Measurements from ENCODE around the gene POLE4. TPM values are rescaled to one million over a fixed set of nuclear protein-coding genes. Genes with fewer than 3 reads are reported as not detected.

Gene POLE4
- total RNA-seq, result 25.9 TPM

GRCh38 chr2:74958274-74959105 is at the start of gene POLE4:
Gene POLE4, plus strand, starts transcription at chr2:74958643. Its CDS starts 37 bp downstream, at chr2:74958680.

Other genes with a start within 250 kb of the POLE4 start
- 18.7 TPM for gene HK2, start 124.5 kb upstream of the POLE4 start, total RNA-seq
- gene TACR1, start 240.9 kb downstream of the POLE4 start, total RNA-seq, result 0.82 TPM